PFSK-1 (cell line): ENCODE data around the gene LY6G6D.

Experiments
- POLR2AphosphoS5 ChIP-seq: IDR thresholded peaks from 2 replicates; pipeline ENCODE4 v1.6.1; 2012; ENCODE audit warnings: low read depth, mild to moderate bottlenecking, control low read depth, low read length, moderate library complexity
- SIN3A ChIP-seq: IDR thresholded peaks from 2 replicates; pipeline ENCODE4 v1.6.1; 2012; ENCODE audit warnings: mild to moderate bottlenecking, low read length, moderate library complexity, borderline replicate concordance; ENCODE audit not compliant: insufficient read depth
- TAF1 ChIP-seq: IDR thresholded peaks from 2 replicates; pipeline ENCODE4 v1.6.1; 2012; ENCODE audit warnings: low read length, control low read depth, borderline replicate concordance; ENCODE audit not compliant: insufficient read depth

DNA sequence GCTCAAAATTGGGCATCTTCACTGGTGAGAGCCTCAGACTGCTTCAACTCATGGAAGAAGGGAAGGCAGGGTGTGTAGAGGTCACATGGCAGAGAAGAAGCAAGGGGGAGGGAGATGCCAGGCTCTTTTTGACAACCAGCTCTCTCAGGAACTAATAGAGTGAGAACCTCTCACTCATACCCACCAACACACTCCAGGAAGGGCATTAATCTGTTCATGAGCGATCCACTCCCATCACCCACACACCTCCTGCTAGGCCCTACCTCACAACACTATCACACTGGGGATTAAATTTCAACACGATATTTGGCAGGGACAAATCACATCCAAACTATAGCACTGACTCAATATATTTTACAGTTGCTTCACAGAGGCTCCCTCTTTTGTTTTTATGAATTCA is 26.7 kb downstream of the LY6G6D start:
- TF ChIP-seq POLR2AphosphoS5 (no peak), TAF1 (no peak), SIN3A (no peak)
